Measurements from ENCODE around the gene IFT88. TPM values are rescaled to one million over a fixed set of nuclear protein-coding genes. Genes with fewer than 3 reads are reported as not detected.
A peak's percentile ranks its signal among the peaks of the same experiment; 100 is the strongest.

IFT88 gene, protein sequence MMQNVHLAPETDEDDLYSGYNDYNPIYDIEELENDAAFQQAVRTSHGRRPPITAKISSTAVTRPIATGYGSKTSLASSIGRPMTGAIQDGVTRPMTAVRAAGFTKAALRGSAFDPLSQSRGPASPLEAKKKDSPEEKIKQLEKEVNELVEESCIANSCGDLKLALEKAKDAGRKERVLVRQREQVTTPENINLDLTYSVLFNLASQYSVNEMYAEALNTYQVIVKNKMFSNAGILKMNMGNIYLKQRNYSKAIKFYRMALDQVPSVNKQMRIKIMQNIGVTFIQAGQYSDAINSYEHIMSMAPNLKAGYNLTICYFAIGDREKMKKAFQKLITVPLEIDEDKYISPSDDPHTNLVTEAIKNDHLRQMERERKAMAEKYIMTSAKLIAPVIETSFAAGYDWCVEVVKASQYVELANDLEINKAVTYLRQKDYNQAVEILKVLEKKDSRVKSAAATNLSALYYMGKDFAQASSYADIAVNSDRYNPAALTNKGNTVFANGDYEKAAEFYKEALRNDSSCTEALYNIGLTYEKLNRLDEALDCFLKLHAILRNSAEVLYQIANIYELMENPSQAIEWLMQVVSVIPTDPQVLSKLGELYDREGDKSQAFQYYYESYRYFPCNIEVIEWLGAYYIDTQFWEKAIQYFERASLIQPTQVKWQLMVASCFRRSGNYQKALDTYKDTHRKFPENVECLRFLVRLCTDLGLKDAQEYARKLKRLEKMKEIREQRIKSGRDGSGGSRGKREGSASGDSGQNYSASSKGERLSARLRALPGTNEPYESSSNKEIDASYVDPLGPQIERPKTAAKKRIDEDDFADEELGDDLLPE
- 1 to 10 TPM; 8.4 to 8.8 TPM for total RNA-seq
- long read RNA-seq, partial matches to known transcripts = 3 of 16 reads
- long read RNA-seq, other reads (novel, unspliced or antisense) = 10 of 16 reads

DNA sequence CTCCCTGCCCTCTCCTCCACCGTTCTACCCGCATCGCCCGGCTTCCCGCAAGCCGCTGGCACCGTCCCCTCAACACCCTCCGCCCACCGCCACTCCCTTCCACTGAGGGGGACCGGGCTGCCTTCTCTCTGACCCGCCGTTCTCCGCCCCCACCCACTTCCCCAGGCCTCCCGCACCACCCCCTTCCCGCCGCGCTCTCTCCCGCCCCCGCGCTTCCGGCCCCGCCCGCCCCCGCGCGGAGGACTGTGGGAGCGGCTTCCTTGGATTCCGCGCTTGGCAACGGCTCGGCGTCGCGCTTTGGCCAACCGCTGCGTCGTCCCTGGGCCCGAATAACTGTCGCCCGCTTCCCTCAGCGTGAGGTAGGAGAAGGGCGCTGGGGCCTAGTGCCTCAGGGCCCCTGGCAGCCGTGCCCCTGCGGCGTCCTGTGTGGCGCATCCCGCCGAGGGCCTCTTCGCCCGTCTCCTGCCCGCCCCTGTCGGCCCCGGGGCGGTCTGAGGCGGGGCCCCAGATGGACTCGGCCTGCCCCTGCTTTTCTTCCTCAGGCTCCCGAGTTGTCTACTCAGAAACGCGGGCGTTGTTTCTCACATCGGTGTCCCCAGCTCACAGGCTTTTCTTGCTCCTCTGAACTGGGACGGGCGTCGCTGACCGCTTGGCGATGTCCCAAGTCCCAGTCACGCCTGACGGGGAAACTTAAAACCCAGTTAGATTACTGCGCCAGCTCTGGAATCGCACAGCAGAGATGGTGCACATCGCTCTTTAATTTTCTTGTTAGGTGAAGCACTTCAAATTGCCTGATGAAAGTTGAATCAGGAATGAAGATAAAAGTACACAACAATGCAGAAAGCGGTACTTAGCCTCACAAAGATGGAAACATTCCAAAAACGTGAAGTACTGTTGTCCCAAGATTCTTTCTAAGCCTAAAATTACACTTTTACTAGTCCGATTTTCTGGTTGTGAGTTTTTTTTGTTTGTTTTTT lies at the start of gene IFT88:
Gene IFT88, plus strand, starts transcription at position 260 of the 977 bp plus-strand sequence. CDS start 7,229 bp downstream, outside the sequence.
- DNase-seq = peak; percentile 91
- ATAC-seq = peak; percentile 98
- intact Hi-C loops (cut with DNase I) = loop anchor here in 1 of 2 donors (5.0 kb wide), 1 partner anchor 40 kb away; the partner anchor contains the start of gene CRYL1

DNA sequence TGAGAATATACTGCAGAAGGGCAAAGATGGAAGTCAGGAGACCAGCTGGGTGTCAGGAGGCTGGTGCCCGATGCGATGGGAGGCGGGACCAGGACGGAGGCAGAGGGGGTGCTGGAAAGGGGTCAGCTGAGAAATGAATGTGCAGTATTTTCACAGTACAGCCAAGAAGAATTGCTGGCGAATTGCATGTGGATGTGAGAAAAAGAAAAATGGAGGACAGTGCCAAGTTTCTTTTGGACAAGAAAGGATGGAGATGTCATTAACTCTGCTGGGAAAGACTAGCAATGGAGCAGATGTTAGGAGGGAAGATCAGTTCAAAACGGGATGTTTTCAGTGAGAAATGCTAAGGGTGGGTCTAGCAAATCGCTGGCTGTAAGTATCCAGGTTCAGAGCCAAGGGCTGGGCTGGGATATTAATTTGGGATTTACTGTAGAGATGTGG lies 48.3 kb upstream of the IFT88 start:
- DNase-seq (no peak), ATAC-seq (peak in 1 of 2 donors; percentile 69)
- intact Hi-C loops (cut with DNase I) = no loop called here

DNA sequence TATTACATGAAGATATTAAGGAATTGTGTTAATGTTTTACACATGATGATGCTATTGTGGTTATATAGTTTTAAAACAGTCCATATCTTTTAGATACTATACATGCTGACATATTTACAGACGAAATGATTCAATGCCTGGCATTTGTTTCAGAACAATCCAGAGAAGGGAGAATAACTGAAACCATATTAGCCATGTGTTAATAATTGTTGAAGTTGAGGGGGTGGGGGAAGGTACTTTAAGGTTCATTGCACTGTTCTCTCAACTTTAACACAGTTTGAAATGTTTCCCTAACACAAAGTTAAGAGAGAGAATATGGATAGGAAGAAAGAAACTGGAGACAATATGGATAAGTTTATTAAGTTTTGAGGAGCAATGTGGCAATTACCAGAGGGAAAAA lies 47.1 kb upstream of the IFT88 start:
- intact Hi-C loops (cut with DNase I) = no loop called here
- no peak for ATAC-seq
- no peak for DNase-seq

DNA sequence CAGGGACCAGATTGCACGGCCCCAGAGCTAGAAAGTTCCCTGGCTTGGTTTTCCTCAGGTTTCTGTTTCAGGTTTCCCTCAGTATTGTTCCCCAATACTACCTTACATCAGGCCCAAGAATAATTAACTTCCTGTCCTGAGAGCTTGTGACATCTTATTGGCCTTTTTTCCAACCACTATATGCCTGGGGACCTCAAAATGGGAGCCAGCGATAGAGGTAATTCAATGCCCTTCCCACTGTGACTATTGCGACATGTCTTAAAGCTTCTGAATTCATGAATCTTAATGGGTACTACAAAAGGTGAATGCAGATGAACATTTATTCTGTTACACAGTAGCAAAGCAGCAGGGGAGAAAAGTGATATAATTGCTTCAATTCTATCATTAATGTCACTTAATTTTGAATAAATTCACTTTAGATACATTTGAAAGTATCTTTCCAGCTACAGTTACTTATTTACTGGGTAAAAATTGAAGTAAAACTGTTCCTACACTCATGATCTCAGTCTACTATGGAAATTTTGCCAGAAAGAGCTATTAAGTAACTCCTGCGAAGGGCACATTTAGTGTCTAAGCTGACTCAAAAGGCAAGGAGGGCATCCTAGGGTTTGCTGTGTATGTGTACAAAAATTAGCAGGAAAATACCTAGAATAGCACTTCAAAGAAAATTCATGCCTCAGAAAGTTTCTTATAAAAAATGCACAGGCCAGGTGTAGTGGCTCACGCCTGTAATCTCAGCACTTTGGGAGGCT lies 45.4 kb upstream of the IFT88 start:
- intact Hi-C loops (cut with DNase I) = no loop called here
- ATAC-seq (no peak), DNase-seq (no peak)

DNA sequence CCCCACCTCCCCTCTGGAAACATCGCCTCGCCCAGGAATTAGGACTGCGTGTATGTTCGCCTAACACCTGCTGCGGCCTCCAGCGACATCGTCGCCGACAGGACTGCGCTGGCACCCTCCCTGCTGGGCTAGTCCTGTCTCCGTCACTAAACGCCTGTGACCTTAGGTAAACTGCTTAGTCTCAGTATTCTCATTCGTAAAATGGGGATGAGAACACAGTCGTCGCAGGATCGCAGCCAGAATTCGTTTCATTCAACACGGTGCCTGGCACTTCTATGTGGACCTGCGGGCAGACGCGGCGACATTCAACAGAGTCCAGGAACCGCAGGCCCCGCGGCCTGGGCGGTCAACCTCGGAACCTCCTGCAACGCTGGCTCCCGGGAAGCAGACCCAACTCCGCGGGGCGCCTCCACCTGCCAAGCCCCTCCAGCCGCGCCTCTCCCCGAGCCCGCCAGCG lies 41.8 kb upstream of the IFT88 start:
- DNase-seq (peak; percentile 38), ATAC-seq (peak; percentile 23 to 29)
- intact Hi-C loops (cut with DNase I) = loop anchor here in 1 of 2 donors (5.0 kb wide), 1 partner anchor 42 kb away; the partner anchor contains the start of gene IFT88

DNA sequence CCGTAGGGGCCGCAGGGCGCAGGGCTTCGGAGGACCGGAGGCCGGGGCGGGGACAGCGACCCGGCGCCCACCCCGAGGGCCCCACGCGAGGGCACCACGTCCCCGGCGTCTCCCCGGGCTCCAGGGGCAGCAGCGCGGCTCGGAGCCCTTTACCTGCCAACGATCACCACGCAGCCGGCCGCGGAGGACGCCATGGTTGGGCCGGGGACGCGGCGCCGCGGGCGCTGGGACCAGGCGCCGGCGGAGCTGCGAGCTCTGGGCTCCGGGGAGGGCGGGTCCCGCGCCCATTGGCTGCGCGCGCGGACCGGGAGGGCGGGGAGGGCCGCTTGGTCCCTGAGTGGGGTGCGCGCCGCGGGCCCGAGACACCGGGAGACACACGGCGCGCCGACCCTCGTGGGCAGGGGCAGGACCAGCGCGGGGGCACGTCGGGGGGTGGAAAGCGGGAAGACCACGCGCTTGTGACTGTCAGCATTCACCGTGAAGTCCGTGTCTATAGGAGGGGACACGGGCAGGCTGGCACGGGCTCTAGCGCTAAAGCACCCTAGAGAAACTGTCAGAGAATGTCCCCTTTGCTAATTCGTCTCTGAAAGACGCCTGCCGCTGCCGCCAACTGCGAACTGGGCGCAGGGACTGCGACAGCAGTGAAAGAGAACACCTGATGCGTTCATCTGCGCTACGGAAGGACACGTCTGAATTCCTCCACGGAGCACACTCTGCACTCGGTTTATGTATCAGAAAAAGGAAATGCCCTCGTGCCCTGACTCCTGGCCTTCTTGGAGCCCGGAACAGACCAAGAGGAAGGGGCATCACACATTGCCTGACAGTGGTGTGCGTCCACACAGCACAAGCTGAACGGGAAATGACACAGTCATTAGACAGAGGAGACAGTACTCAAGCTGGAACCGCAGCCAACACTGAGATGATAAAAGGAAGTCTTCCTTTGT lies 41.1 kb upstream of the IFT88 start, which contains the start of gene CRYL1:
Gene CRYL1, minus strand, starts transcription at position 257 of the 944 bp plus-strand sequence. Its CDS starts 63 bp downstream, at position 194.
- ATAC-seq (peak; percentile 99), DNase-seq (peak; percentile 87)
- intact Hi-C loops (cut with DNase I) = loop anchor here (2.0 to 5.0 kb wide), 2 partner anchors 41 to 43 kb away; partner anchors contain the start of gene IFT88 (in 1 of the 2)

DNA sequence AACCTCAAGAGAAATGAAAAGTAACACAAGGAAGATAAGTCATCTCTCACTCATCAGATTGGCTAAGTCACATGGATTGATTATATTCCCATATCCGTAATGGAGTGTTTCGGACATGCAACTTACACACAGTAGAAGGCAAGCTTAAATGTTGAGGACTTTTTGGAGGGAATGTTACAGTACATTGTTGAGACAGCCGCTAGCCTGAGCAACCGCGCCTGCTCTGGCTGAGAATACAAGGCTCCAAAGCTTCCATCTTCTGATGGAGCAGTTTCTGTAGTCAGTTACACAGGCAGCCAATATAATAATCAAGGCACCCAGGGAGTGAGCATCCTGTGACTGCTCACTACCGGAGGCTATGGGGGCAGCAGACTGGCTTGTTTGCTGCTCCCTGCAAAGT lies 40.3 kb upstream of the IFT88 start:
- no peak for ATAC-seq
- intact Hi-C loops (cut with DNase I) = loop anchor here (2.0 to 5.0 kb wide), 2 partner anchors 41 to 42 kb away; partner anchors contain the start of gene IFT88 (in 1 of the 2)

DNA sequence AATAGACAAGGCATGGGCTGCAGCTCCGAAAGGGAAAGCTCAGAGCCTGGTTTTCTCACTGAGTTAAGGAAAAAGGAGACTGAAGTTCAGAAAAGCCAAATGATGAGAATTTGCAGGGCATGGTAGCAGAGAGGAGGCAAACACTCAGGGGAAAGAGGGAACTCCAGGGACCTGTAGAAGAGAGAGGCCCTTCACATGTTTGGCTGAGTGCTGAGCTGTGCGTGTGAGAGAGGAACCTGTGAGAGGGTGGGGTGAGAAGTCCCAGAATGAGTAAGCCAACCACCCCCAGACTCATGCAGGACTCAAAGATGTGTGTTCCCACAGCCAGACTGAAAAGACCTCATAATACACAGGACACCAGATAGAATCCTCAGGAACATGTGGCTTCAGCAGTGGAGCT lies 38.5 kb upstream of the IFT88 start:
- DNase-seq (no peak), ATAC-seq (no peak)
- intact Hi-C loops (cut with DNase I) = loop anchor here in 1 of 2 donors (5.0 kb wide), 1 partner anchor 39 kb away; the partner anchor contains the start of gene IFT88

More for the DNA sequence above, 40.3 kb upstream of the IFT88 start:
- DNase-seq = no peak

DNA sequence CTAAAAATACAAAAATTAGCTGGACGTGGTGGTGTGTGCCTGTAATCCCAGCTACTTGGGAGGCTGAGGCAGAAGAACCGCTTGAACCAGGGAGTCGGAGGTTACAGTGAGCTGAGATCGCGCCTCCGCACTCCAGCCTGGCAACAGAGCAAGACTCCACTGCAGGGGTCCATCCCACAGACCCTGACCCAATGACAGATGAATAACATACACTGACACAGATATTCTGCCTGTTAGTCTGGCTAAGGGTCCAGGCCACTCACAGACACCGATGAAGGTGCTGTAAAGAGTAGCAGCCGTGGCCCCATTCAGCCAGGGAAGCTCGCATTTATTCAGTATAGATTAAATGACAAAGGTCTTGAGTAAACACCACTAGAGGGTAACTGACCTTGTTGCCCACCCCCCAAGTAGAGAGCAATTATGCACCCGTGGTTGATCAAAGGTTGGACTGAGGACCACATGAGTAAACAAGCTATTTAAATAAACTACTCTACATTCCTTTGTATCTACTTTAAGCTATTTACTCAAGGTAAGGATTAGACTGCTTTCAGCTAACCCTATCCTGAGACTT lies 32.8 kb upstream of the IFT88 start:
- ATAC-seq (no peak), DNase-seq (no peak)
- intact Hi-C loops (cut with DNase I) = no loop called here

DNA sequence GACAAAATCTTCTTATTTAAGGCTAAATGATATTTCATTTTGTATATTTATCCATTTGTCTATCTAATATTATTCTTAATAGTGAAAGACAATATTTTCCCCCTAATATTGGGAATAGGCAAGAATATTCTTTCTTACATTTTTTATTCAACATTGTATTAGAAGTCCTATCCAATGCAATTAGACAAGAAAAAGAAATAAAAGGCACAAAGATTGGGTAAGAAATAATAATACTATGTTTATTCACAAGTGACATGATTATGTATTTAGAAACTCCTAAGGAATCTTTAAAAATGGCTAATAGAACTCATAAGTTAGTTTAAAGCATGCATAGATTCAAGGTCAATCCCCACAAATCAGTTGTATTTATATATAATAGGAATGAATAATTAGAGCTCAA lies 30.0 kb upstream of the IFT88 start:
- intact Hi-C loops (cut with DNase I) = no loop called here
- DNase-seq (no peak), ATAC-seq (no peak)

DNA sequence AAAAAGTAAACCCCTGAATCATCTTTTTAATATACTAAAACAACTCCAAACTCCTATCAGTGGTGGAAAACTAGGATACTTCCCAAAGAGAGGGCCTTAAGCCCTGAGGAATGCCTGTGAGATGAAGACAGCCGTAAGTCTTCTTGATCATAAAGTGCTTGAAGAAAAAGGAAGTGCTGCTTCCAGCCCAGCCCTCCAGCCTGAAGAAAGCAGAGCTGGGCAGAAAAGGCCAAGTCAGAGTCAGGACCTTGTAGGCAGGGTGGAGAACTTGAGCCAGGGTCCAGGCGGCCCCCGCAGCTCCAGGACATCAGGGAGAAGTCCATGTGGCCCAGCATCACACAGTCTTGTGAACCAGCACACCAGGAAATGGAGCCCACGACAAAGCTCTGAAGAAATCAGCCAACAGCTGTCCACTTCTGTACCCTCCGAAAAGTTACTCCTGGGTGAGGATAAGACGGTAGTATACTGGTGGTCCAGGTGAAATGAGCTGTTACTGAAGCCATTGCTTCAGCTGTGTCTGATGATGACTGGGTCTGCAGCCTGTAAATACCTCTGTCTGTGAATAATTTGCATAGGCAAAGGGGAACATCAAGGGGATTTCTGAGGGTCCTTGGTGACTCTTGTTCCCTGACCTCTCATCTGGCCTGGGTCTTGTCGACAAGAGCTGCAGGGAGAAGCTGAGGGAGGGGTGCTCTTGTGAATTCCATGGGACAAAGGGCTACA lies 22.6 kb upstream of the IFT88 start:
- intact Hi-C loops (cut with DNase I) = no loop called here
- DNase-seq = no peak
- peak in 1 of 2 donors; percentile 35 for ATAC-seq

DNA sequence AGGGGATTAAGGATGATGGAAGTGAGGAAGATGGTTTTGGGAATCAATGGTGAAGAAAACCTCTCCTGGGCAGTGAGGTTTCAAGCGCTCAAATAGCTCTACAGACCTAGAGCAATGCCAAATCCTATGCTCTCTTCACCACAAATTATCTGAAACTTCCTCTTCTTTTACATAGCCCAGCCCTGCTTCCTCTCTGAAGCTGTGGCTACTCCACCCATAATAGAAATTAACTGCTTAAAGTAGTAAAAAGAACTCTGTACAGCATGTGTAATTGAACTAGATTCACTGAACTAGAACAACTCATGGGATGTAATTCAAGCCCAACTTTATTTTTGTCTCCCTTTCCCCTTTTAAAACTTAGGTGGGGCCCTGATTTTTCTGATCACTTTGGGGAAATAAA lies 20.4 kb upstream of the IFT88 start:
- peak in 1 of 2 donors; percentile 57 for ATAC-seq
- DNase-seq = no peak
- intact Hi-C loops (cut with DNase I) = no loop called here

DNA sequence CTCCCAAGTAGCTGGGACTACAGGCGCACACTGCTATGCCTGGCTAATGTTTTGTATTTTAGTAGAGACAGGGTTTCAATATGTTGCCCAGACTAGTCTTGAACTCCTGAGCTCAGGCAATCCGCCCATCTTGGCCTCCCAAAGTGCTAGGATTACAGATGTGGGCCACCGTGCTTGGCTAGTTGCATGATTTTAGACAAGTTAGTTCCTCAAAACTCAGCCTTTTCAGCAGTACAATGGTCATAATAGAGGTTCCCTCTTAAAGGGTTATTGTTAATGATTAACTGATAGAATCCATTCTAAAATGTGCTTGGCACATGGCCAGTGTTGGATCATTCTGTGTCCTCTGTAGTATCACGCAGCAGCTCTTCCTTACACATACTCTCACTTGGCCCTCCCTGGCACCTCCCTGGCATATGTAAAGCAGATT lies 19.5 kb upstream of the IFT88 start:
- DNase-seq = no peak
- ATAC-seq = no peak
- intact Hi-C loops (cut with DNase I) = no loop called here

DNA sequence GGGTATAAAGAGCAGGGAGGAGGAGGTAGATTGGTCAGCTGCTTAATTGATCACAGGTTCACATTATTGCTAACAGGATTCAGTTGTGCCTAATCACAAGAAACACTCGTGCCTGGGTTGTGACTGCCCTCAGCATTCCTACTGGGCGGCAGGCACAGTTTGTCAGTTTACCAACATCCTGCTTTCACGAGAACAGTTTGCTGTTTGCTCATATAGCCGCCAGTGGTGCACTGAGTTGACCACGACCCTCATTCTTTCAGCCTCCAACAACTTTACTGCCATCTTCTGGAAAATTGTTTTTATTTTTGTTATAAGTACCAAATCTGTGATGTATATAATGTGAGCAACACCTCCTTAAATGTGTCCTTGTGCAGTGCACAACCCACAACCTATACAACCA lies 16.2 kb upstream of the IFT88 start:
- DNase-seq (no peak), ATAC-seq (no peak)
- intact Hi-C loops (cut with DNase I) = no loop called here

DNA sequence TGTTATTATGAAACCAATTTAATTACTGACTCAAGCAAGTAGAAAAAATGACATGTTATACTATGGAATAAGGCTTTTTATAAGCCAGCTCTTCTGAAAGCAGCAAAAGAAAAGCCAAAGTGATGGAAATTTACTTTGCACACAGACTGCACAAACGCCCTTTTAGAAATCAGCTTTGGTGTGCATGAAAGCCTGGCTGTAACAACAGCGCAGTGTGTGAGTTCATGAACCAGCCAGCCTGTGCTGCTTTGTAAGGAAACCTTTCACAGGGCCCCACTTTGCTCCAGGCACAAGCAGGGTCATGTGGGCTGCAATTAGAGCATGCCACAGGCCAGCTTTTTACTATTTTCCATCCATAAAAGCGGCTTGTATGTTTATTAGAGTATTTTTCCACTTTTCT lies 13.6 kb upstream of the IFT88 start:
- no peak for DNase-seq
- intact Hi-C loops (cut with DNase I) = no loop called here
- ATAC-seq = no peak

Data from left cardiac atrium (tissue), 4 donors.